PC-9 (cell line): ENCODE measurements around the gene POLR3F.

ENCODE experiments used
- EZH2 ChIP-seq: fragments of 200-600 bp; sonication (generic); IDR thresholded peaks from 2 replicates; pipeline ENCODE4 v1.8.0; 2017; ENCODE audit warnings: antibody characterized with exemption, low read depth
- TF ChIP-seq, protein P1 (sequence below): fragments of 200-600 bp; sonication (generic); conservative IDR thresholded peaks from 2 replicates; pipeline ENCODE4 v1.6.1; 2017; ENCODE audit warnings: mixed run types, antibody characterized with exemption, mild to moderate bottlenecking, moderate library complexity

GRCh38 chr20:18431206-18431605 lies 36.0 kb upstream of the POLR3F start:
- TF ChIP-seq EZH2 = no peak
- TF ChIP-seq, protein P1, sequence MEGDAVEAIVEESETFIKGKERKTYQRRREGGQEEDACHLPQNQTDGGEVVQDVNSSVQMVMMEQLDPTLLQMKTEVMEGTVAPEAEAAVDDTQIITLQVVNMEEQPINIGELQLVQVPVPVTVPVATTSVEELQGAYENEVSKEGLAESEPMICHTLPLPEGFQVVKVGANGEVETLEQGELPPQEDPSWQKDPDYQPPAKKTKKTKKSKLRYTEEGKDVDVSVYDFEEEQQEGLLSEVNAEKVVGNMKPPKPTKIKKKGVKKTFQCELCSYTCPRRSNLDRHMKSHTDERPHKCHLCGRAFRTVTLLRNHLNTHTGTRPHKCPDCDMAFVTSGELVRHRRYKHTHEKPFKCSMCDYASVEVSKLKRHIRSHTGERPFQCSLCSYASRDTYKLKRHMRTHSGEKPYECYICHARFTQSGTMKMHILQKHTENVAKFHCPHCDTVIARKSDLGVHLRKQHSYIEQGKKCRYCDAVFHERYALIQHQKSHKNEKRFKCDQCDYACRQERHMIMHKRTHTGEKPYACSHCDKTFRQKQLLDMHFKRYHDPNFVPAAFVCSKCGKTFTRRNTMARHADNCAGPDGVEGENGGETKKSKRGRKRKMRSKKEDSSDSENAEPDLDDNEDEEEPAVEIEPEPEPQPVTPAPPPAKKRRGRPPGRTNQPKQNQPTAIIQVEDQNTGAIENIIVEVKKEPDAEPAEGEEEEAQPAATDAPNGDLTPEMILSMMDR = no peak
